Measurements from ENCODE around the gene RIC8B. TPM values are rescaled to one million over a fixed set of nuclear protein-coding genes. Genes with fewer than 3 reads are reported as not detected.
A peak's percentile ranks its signal among the peaks of the same experiment; 100 is the strongest.

The RIC8B gene
- total RNA-seq, 2 donors from 2014 or later = 12.8 to 19.9 TPM

GRCh38 chr12:106764738-106765137 lies 9.7 kb upstream of the RIC8B start:
- no peaks in the 10 kb centered on the region for H3K9me3 ChIP-seq (ENCODE audit: control insufficient read depth, low read length, poor library complexity, severe bottlenecking)
- Mint-ChIP-seq H3K27me3 (no peaks in the 10 kb centered on the region), H3K4me3 (no peak overlapping the region), H3K4me1 (peaks cover 25% of the 10 kb centered on the region), H3K27ac (no peak overlapping the region), H3K36me3 (ENCODE audit: low read depth) (no peaks in the 10 kb centered on the region)
- ATAC-seq (no peak), DNase-seq (no peak)

- no peaks in the 10 kb centered on the region for H3K36me3 Mint-ChIP-seq (ENCODE audit: low read depth)
- no peak for ATAC-seq
- no peaks in the 10 kb centered on the region for H3K9me3 ChIP-seq (ENCODE audit: control insufficient read depth, low read length, poor library complexity, severe bottlenecking)
- no peak overlapping the region for H3K4me3 Mint-ChIP-seq
- no peaks in the 10 kb centered on the region for H3K27me3 Mint-ChIP-seq
- no peak overlapping the region for H3K27ac Mint-ChIP-seq
- DNase-seq = no peak
- H3K4me1 Mint-ChIP-seq = peaks cover 11% of the 10 kb centered on the region
These were observed 8.1 kb upstream of the RIC8B start for GRCh38 chr12:106766393-106766826.

GRCh38 chr12:106767206-106767605 lies 7.3 kb upstream of the RIC8B start:
- H3K27me3 Mint-ChIP-seq = no peaks in the 10 kb centered on the region

GRCh38 chr12:106767954-106768822 lies 6.3 kb upstream of the RIC8B start:
- Mint-ChIP-seq H3K36me3 (ENCODE audit: low read depth) (no peaks in the 10 kb centered on the region), H3K27ac (no peak overlapping the region), H3K4me1 (peaks cover 11% of the 10 kb centered on the region), H3K4me3 (no peak overlapping the region), H3K27me3 (no peaks in the 10 kb centered on the region)
- no peak for DNase-seq
- no peaks in the 10 kb centered on the region for H3K9me3 ChIP-seq (ENCODE audit: control insufficient read depth, low read length, poor library complexity, severe bottlenecking)
- no peak for ATAC-seq

More at GRCh38 chr12:106767206-106767605, 7.3 kb upstream of the RIC8B start:
- Mint-ChIP-seq H3K4me3 (no peak overlapping the region), H3K4me1 (peaks cover 11% of the 10 kb centered on the region), H3K36me3 (ENCODE audit: low read depth) (no peaks in the 10 kb centered on the region), H3K27ac (no peak overlapping the region)
- ATAC-seq = no peak
- no peaks in the 10 kb centered on the region for H3K9me3 ChIP-seq (ENCODE audit: control insufficient read depth, low read length, poor library complexity, severe bottlenecking)
- DNase-seq = no peak

- peaks cover 16% of the 10 kb centered on the region for H3K4me1 Mint-ChIP-seq
- H3K36me3 Mint-ChIP-seq (ENCODE audit: low read depth) = peaks cover under 1% of the 10 kb centered on the region
- DNase-seq (no peak), ATAC-seq (no peak)
- no peaks in the 10 kb centered on the region for H3K27me3 Mint-ChIP-seq
- no peaks in the 10 kb centered on the region for H3K9me3 ChIP-seq (ENCODE audit: control insufficient read depth, low read length, poor library complexity, severe bottlenecking)
- no peak overlapping the region for H3K27ac Mint-ChIP-seq
- no peak overlapping the region for H3K4me3 Mint-ChIP-seq
These were observed 5.4 kb upstream of the RIC8B start for GRCh38 chr12:106769078-106769477.

- DNase-seq (no peak), ATAC-seq (no peak)
- H3K4me3 Mint-ChIP-seq = no peak overlapping the region
- H3K4me1 Mint-ChIP-seq = peaks cover 19% of the 10 kb centered on the region
- H3K9me3 ChIP-seq (ENCODE audit: control insufficient read depth, low read length, poor library complexity, severe bottlenecking) = no peaks in the 10 kb centered on the region
- no peak overlapping the region for H3K27ac Mint-ChIP-seq
- peaks cover 3% of the 10 kb centered on the region for H3K36me3 Mint-ChIP-seq (ENCODE audit: low read depth)
- no peaks in the 10 kb centered on the region for H3K27me3 Mint-ChIP-seq
These were observed 4.9 kb upstream of the RIC8B start for GRCh38 chr12:106769546-106769945.

- ATAC-seq (no peak), DNase-seq (no peak)
- H3K9me3 ChIP-seq (ENCODE audit: control insufficient read depth, low read length, poor library complexity, severe bottlenecking) = no peaks in the 10 kb centered on the region
- Mint-ChIP-seq H3K4me1 (peaks cover 30% of the 10 kb centered on the region), H3K36me3 (ENCODE audit: low read depth) (peaks cover 5% of the 10 kb centered on the region), H3K4me3 (no peak overlapping the region), H3K27ac (no peak overlapping the region), H3K27me3 (no peaks in the 10 kb centered on the region)
These were observed 3.1 kb upstream of the RIC8B start for GRCh38 chr12:106771425-106771824.

- H3K27me3 Mint-ChIP-seq = no peaks in the 10 kb centered on the region
- ATAC-seq (peak; percentile 1), DNase-seq (no peak)
- peaks cover 36% of the 10 kb centered on the region for H3K4me1 Mint-ChIP-seq
- H3K4me3 Mint-ChIP-seq = peak overlapping the region; percentile 100
- H3K9me3 ChIP-seq (ENCODE audit: control insufficient read depth, low read length, poor library complexity, severe bottlenecking) = no peaks in the 10 kb centered on the region
- peak overlapping the region; percentile 96 for H3K27ac Mint-ChIP-seq
- peaks cover 7% of the 10 kb centered on the region for H3K36me3 Mint-ChIP-seq (ENCODE audit: low read depth)
These were observed 1.0 kb upstream of the RIC8B start for GRCh38 chr12:106773286-106774004.

GRCh38 chr12:106774808-106775524 lies 484 bp downstream of the RIC8B start:
- no peak for DNase-seq
- Mint-ChIP-seq H3K4me3 (peak overlapping the region; percentile 100), H3K4me1 (peaks cover 42% of the 10 kb centered on the region), H3K27me3 (no peaks in the 10 kb centered on the region), H3K27ac (peak overlapping the region; percentile 96), H3K36me3 (ENCODE audit: low read depth) (peaks cover 7% of the 10 kb centered on the region)
- no peaks in the 10 kb centered on the region for H3K9me3 ChIP-seq (ENCODE audit: control insufficient read depth, low read length, poor library complexity, severe bottlenecking)
- ATAC-seq = peak; percentile 8

GRCh38 chr12:106776897-106777296 lies 2.4 kb downstream of the RIC8B start:
- Mint-ChIP-seq H3K27ac (no peak overlapping the region), H3K4me3 (no peak overlapping the region), H3K27me3 (no peaks in the 10 kb centered on the region), H3K36me3 (ENCODE audit: low read depth) (peaks cover 7% of the 10 kb centered on the region), H3K4me1 (peaks cover 45% of the 10 kb centered on the region)
- ATAC-seq (no peak), DNase-seq (no peak)
- no peaks in the 10 kb centered on the region for H3K9me3 ChIP-seq (ENCODE audit: control insufficient read depth, low read length, poor library complexity, severe bottlenecking)

- H3K4me1 Mint-ChIP-seq = peaks cover 49% of the 10 kb centered on the region
- H3K36me3 Mint-ChIP-seq (ENCODE audit: low read depth) = peaks cover 10% of the 10 kb centered on the region
- H3K9me3 ChIP-seq (ENCODE audit: control insufficient read depth, low read length, poor library complexity, severe bottlenecking) = no peaks in the 10 kb centered on the region
- no peak for DNase-seq
- H3K27ac Mint-ChIP-seq = no peak overlapping the region
- H3K4me3 Mint-ChIP-seq = no peak overlapping the region
- H3K27me3 Mint-ChIP-seq = no peaks in the 10 kb centered on the region
- no peak for ATAC-seq
These were observed 5.6 kb downstream of the RIC8B start for GRCh38 chr12:106780010-106780631.

- H3K36me3 Mint-ChIP-seq (ENCODE audit: low read depth) = peaks cover 12% of the 10 kb centered on the region
- H3K4me1 Mint-ChIP-seq = peaks cover 30% of the 10 kb centered on the region
- no peak overlapping the region for H3K4me3 Mint-ChIP-seq
- H3K27me3 Mint-ChIP-seq = no peaks in the 10 kb centered on the region
- DNase-seq (no peak), ATAC-seq (no peak)
- H3K27ac Mint-ChIP-seq = no peak overlapping the region
- H3K9me3 ChIP-seq (ENCODE audit: control insufficient read depth, low read length, poor library complexity, severe bottlenecking) = no peaks in the 10 kb centered on the region
These were observed 8.1 kb downstream of the RIC8B start for GRCh38 chr12:106782619-106783018.

- H3K27me3 Mint-ChIP-seq = no peaks in the 10 kb centered on the region
These were observed 9.0 kb downstream of the RIC8B start for GRCh38 chr12:106783515-106783914.

More at GRCh38 chr12:106783515-106783914, 9.0 kb downstream of the RIC8B start:
- peaks cover 25% of the 10 kb centered on the region for H3K4me1 Mint-ChIP-seq
- H3K4me3 Mint-ChIP-seq = no peak overlapping the region
- H3K9me3 ChIP-seq (ENCODE audit: control insufficient read depth, low read length, poor library complexity, severe bottlenecking) = no peaks in the 10 kb centered on the region
- peak overlapping the region; percentile 19 for H3K27ac Mint-ChIP-seq
- ATAC-seq (no peak), DNase-seq (no peak)
- H3K36me3 Mint-ChIP-seq (ENCODE audit: low read depth) = peaks cover 12% of the 10 kb centered on the region

Data from T-helper 17 cell (primary cell).